ENCODE data around the gene HIP1R.

DNA sequence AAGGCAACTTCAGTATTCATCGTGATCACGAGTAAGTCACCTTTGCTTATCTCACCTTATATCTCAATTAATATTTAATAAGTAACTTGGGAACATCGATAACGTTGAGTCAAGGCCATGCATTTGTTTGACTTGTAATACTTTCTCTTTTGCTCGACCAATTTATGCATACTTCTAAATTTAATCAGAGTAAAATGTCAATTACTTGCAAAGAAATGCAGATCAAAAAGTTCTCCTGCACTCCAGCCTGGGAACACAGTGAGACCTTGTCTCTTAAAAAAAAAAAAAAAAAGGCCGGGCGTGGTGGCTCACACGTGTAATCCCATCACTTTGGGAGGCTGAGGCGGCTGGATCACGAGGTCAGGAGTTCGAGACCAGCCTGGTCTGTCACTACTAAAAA, 11.8 kb upstream of the HIP1R start:
- no peak for TF ChIP-seq CTCF (IDR thresholded peaks at IDR 0.05)
- no peak for TF ChIP-seq POLR2A (IDR thresholded peaks at IDR 0.05)
